Fibroblast of lung (primary cell): ENCODE results near the gene AMPD3. TPM values are rescaled to one million over a fixed set of nuclear protein-coding genes. Genes with fewer than 3 reads are reported as not detected.

ENCODE experiments used
- DNase-seq, 2 donors: peaks; one replicate each; pipeline versions ENCODE4 v3.0.0 to v3.0.0-alpha.2; 2010; ENCODE audit warnings: low read depth in 2 of 2
- H2AFZ ChIP-seq: 2 replicates; pipeline ENCODE4 v1.5.1; 2012; ENCODE audit warnings: low read length, control low read depth, inconsistent platforms
- H3K27ac ChIP-seq: 2 replicates; pipeline ENCODE4 v1.5.1; 2011; ENCODE audit warnings: low read length, control low read depth; ENCODE audit not compliant: insufficient read depth
- H3K27me3 ChIP-seq: 2 replicates; pipeline ENCODE4 v1.5.1; 2011; ENCODE audit warnings: mild to moderate bottlenecking, low read length; ENCODE audit not compliant: control insufficient read depth, insufficient read depth
- H3K36me3 ChIP-seq: 2 replicates; pipeline ENCODE4 v1.5.1; 2011; ENCODE audit warnings: low read length; ENCODE audit not compliant: control insufficient read depth, insufficient read depth
- H3K4me1 ChIP-seq: 2 replicates; pipeline ENCODE4 v1.5.1; 2011; ENCODE audit warnings: low read length; ENCODE audit not compliant: control insufficient read depth, insufficient read depth; ENCODE audit errors: extremely low read depth
- H3K4me2 ChIP-seq: 2 replicates; pipeline ENCODE4 v1.5.1; 2011; ENCODE audit warnings: low read length, control low read depth; ENCODE audit not compliant: insufficient read depth; ENCODE audit errors: extremely low read depth
- H3K4me3 ChIP-seq, 4 experiments: fragments of 200-600 bp in 1 of 4; sonication (generic) in 1 of 4; replicated peaks in 1 of 4; 2 replicates each; pipeline ENCODE4 v1.5.1; 2011 to 2016; ENCODE audit warnings: low read length in 4 of 4, low read depth in 3 of 4, mild to moderate bottlenecking in 3 of 4, control low read depth in 2 of 4, inconsistent platforms in 1 of 4, mixed read lengths in 1 of 4; ENCODE audit not compliant: insufficient read depth in 1 of 4; ENCODE audit errors: control extremely low read depth in 1 of 4
- H3K79me2 ChIP-seq: 2 replicates; pipeline ENCODE4 v1.5.1; 2012; ENCODE audit warnings: mild to moderate bottlenecking, low read length, inconsistent platforms; ENCODE audit not compliant: control insufficient read depth, insufficient read depth
- H3K9ac ChIP-seq: 2 replicates; pipeline ENCODE4 v1.5.1; 2011; ENCODE audit warnings: mild to moderate bottlenecking, low read length, control low read depth; ENCODE audit not compliant: insufficient read depth
- H3K9me3 ChIP-seq: 2 replicates; pipeline ENCODE4 v1.5.1; 2012; ENCODE audit warnings: low read depth, low read length; ENCODE audit not compliant: control insufficient read depth, insufficient read depth
- H4K20me1 ChIP-seq: 2 replicates; pipeline ENCODE4 v1.5.1; 2011; ENCODE audit warnings: low read length; ENCODE audit not compliant: control insufficient read depth, insufficient read depth; ENCODE audit errors: extremely low read depth
- CTCF ChIP-seq, 2 donors: IDR thresholded peaks in 1 of 2; conservative IDR thresholded peaks in 1 of 2; 1 replicate in 1 of 2; 2 replicates in 1 of 2; pipeline ENCODE4 v1.5.1; 2011 to 2012; ENCODE audit warnings: low read length in 2 of 2, control low read depth in 1 of 2, inconsistent platforms in 1 of 2, low read depth in 1 of 2, mild to moderate bottlenecking in 1 of 2
- EZH2 ChIP-seq: IDR thresholded peaks from 2 replicates; pipeline ENCODE4 v1.5.1; 2012; ENCODE audit warnings: low read length, control low read depth, mild to moderate bottlenecking; ENCODE audit errors: missing control alignments
- polyA plus RNA-seq, 2 donors: library from polyadenylated mRNA; depleted of rRNA in 1 of 2; stranded (reverse) in 1 of 2; unstranded in 1 of 2; fragments of >200 nt; gene quantifications; 2 replicates each; pipeline ENCODE4 v1.2.1, GENCODE V29; 2011 to 2012; ENCODE audit warnings: missing spikeins in 1 of 2
- total RNA-seq: library from RNA; depleted of rRNA; stranded (reverse); fragments of >200 nt; gene quantifications from 2 replicates; pipeline ENCODE4 v1.2.1, GENCODE V29; 2014

The AMPD3 gene
- total and polyA plus RNA-seq, 2 donors (not counting 1 experiment from before 2014, with no cell fraction given): 18.1 to 24.9 TPM

DNA sequence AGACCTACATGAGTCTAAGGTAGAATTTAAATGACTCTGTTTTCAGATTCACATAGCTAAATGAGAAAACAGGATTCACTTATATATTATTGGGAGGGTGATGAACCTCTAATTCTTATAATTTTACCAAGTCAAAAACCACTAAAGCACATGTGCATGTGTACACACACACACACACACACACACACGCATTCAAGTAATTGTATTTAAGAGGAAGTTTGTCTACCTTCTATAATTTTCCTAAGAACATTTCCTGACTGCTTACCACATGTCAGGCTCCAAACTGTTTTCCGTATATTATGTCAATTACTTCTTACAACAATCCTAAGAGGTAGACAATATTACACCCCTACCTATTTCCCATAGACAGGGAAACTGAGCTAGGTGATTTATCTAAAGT lies 79.3 kb downstream of the AMPD3 start:
- no peak overlapping the region for H3K4me3 ChIP-seq
- H3K9me3 ChIP-seq: no peaks in the 10 kb centered on the region
- H4K20me1 ChIP-seq: no peaks in the 10 kb centered on the region
- no peak for DNase-seq
- H3K27ac ChIP-seq: no peak overlapping the region
- peaks cover 2% of the 10 kb centered on the region for H3K4me1 ChIP-seq
- H3K9ac ChIP-seq: no peak overlapping the region
- no peak overlapping the region for H2AFZ ChIP-seq
- H3K4me2 ChIP-seq: no peak overlapping the region
- H3K79me2 ChIP-seq: peaks cover 3% of the 10 kb centered on the region
- TF ChIP-seq EZH2 (no peak), CTCF (conservative IDR thresholded peaks at IDR 0.05 in 1 of 2, IDR thresholded peaks at IDR 0.05 in 1 of 2; ENCODE audit: low read depth in 1 of 2, low read length in 2 of 2) (no peak)
- H3K36me3 ChIP-seq: peaks cover 2% of the 10 kb centered on the region
- H3K27me3 ChIP-seq: no peaks in the 10 kb centered on the region

DNA sequence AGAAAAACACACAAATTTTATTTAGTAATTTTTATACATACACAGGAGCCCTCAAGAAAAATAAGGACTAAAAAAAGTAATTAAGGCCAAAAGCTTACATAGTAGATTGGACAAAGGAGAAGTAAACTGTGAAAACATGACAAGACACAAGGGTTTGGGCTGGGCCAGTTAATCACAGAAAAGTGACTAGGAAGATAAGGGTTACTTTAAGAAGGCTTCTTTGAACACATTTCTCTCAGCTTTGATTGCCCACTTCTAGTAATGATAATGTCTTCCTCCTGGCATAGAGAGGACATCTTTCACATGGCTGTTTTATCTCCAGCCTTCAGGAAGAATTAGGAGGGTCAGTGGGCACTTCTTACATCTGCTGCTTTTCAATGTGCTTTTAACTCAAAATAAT lies 82.5 kb downstream of the AMPD3 start:
- Histone ChIP-seq H2AFZ (no peak overlapping the region), H3K36me3 (peaks cover 2% of the 10 kb centered on the region), H3K9ac (no peak overlapping the region), H3K27me3 (no peaks in the 10 kb centered on the region), H3K4me1 (no peaks in the 10 kb centered on the region), H4K20me1 (no peaks in the 10 kb centered on the region), H3K9me3 (no peaks in the 10 kb centered on the region), H3K27ac (no peak overlapping the region), H3K4me2 (no peak overlapping the region), H3K4me3 (no peak overlapping the region), H3K79me2 (peaks cover 9% of the 10 kb centered on the region)
- DNase-seq: no peak
- no peak for TF ChIP-seq CTCF (conservative IDR thresholded peaks at IDR 0.05 in 1 of 2, IDR thresholded peaks at IDR 0.05 in 1 of 2; ENCODE audit: low read depth in 1 of 2, low read length in 2 of 2)

DNA sequence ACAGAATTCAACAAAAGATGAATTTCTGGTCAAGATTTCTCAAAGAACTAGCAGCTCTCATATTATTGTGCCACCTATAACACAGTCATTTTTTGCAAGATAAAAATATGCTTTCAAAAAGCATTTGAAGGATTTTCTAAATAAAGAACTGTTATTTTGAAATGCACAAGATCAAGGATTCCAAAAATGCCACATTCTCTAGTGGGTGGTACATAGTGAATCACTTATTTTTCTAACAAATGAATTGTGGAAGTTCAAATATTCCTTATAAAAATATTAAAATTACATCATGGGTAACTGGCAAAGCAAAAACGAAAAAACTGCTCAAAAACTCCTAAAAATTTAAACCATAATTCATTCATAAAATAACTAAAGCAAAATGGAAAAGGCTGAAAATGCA lies 83.9 kb downstream of the AMPD3 start:
- Histone ChIP-seq H3K4me2 (no peak overlapping the region), H3K4me3 (peak overlapping the region in 1 of 4 experiments; percentile 6), H4K20me1 (no peaks in the 10 kb centered on the region), H3K27ac (no peak overlapping the region), H3K9me3 (no peaks in the 10 kb centered on the region), H3K4me1 (no peaks in the 10 kb centered on the region), H3K36me3 (no peaks in the 10 kb centered on the region), H3K79me2 (peaks cover 9% of the 10 kb centered on the region), H2AFZ (no peak overlapping the region), H3K27me3 (no peaks in the 10 kb centered on the region), H3K9ac (no peak overlapping the region)
- DNase-seq: no peak
- no peak for TF ChIP-seq EZH2
- no peak for TF ChIP-seq CTCF (conservative IDR thresholded peaks at IDR 0.05 in 1 of 2, IDR thresholded peaks at IDR 0.05 in 1 of 2; ENCODE audit: low read depth in 1 of 2, low read length in 2 of 2)
